Glomerular endothelial cell (primary cell): ENCODE results near the gene CDH13. TPM values are rescaled to one million over a fixed set of nuclear protein-coding genes. Genes with fewer than 3 reads are reported as not detected.

Experiments
- DNase-seq: peaks from one replicate; pipeline ENCODE4 v3.0.0-alpha.2; 2011; ENCODE audit warnings: low read depth, low spot score; ENCODE audit errors: extremely low read depth
- total RNA-seq: library from RNA; depleted of rRNA; stranded (reverse); fragments of >200 nt; gene quantifications from 2 replicates; pipeline ENCODE4 v1.2.3, GENCODE V29; 2015

CDH13 gene
- total RNA-seq, 1 donor from 2014 or later: 111 TPM

- DNase-seq: no peak
Observed at GRCh38 chr16:83830769-83831455, 1204.1 kb downstream of the CDH13 start.

GRCh38 chr16:83831456-83831987, 1204.8 kb downstream of the CDH13 start:
- no peak for DNase-seq

- no peak for DNase-seq
Observed at GRCh38 chr16:83833921-83834320, 1207.2 kb downstream of the CDH13 start.

GRCh38 chr16:83835586-83836566, 1209.1 kb downstream of the CDH13 start:
- DNase-seq: peak; percentile 64

- DNase-seq: no peak
Observed at GRCh38 chr16:83837566-83837965, 1210.8 kb downstream of the CDH13 start.

- no peak for DNase-seq
Observed at GRCh38 chr16:83838151-83838550, 1211.4 kb downstream of the CDH13 start.

GRCh38 chr16:83839561-83839960, 1212.8 kb downstream of the CDH13 start:
- DNase-seq: no peak

- no peak for DNase-seq
Observed at GRCh38 chr16:83840060-83840617, 1213.4 kb downstream of the CDH13 start.

GRCh38 chr16:83842291-83842690, 1215.5 kb downstream of the CDH13 start:
- DNase-seq: no peak

- DNase-seq: no peak
Observed at GRCh38 chr16:83842756-83843507, 1216.2 kb downstream of the CDH13 start.

- DNase-seq: no peak
Observed at GRCh38 chr16:83843657-83844056, 1216.9 kb downstream of the CDH13 start.

- DNase-seq: no peak
Observed at GRCh38 chr16:83845263-83845662, 1218.5 kb downstream of the CDH13 start.

- no peak for DNase-seq
Observed at GRCh38 chr16:83847371-83848225, 1220.8 kb downstream of the CDH13 start.

GRCh38 chr16:83849421-83849820, 1222.7 kb downstream of the CDH13 start:
- no peak for DNase-seq
